CD4-positive, alpha-beta T cell treated with Interleukin-12 subunit alpha and Interleukin-12 subunit beta, for 1 hour (primary cell): ENCODE measurements around the gene HNRNPF.
"Not testable (repeated sequence)": the region's sequence is repeated elsewhere in the genome, so short reads cannot be mapped to it uniquely, and the experiment has no call there.

Experiments
- DNase-seq: peaks from one replicate; pipeline ENCODE4 v3.0.0-alpha.2; 2020

Gene HNRNPF

DNA sequence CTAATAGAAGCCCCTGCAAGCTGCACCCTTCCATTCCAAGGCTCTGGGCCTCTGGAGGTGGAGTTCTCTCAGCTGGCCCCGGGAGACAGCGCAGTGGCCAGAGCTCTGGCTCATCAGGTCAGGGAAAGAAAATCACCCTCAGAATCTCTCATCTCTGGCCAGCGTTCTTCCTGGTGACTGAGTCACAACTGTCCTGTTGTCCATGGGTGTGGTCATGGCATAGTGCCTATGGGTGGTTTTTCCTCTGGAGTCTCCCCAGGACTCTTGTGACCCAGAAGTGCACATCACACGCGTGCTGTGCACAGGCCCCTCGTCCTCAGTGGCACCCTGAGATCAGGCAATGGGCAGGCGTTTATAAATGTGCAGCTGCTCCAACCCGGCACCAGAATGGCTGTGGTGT lies 64.9 kb downstream of the HNRNPF start:
- DNase-seq, result no peak

DNA sequence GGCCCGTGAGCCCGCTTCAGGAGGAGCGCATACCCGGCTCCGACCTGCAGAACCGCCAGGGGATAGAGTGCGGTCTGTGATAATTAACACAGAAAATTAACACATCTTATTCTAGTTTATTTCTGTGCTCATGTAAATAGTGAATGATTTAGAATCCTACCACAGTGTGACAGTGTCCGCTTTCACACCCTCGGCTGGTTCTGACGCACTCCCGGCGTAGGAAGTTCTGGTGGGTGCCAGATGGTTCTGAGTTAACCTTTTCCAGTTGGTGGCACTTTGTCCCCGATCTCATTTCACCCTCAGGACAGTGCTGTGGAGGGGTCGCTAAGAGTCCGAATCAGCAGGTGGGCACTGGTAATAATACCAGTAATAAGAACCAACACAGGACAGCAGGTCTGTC lies 65.9 kb downstream of the HNRNPF start:
- no peak for DNase-seq

DNA sequence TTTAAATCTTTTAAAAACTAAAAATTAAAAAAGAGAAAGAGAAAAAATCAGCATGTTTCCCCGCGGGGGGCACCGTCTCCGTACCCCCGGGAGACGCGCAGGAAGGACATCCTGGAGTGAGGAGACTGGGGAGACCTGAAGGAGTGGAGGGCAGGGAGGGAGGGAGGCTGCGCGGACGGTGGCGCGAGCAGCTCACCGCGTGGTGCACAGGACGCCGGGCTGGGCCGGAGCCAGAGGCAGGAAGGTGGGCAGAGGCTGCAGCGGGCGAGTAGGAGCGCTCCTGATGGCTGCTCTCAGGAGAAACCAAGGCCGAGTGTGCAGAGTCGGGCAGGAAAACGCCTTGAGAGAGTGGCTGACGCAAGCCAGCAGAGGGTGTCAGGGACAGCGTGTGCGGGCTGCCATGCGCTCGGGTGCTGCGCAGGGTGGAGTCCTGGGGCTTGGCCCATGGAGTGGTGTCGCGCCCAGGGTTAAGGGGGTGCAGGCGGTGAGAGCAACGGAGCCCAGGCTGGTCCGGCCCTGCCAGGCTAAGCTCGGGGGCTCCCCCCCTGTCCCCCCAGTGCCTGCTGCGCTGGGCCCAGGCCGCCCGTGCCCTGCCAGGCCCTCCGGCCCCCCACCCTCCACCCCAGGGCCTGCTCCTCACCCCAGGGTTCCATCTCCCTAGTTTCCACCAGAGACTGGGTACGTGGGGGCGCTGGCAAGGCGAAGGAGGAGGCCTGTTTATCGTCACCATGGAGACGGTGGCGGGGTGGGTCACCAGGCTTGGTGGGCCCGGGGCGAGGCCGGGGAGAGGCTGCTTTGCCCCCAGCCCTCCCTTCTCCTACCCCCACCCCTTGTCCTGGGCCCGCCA lies 66.5 kb downstream of the HNRNPF start:
- no peak for DNase-seq

DNA sequence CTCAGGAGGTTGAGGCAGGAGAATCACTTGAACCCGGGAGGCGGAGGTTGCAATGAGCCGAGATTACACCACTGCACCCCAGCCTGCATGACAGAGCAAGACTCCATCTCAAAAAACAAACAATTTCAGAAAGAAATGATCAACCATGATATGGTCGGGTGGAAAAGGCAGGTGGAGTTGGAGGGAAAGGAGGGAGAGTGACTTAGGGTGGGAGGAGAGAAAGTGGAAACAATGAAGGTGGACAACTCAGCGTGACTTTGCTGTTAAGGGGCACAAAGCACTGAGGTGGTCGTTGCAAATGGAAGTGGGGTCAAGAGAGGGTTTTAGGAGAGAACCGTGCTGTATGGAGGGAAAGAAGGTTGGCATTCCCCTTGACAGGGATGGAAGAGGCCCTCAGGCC lies 67.5 kb downstream of the HNRNPF start:
- DNase-seq, result no peak

DNA sequence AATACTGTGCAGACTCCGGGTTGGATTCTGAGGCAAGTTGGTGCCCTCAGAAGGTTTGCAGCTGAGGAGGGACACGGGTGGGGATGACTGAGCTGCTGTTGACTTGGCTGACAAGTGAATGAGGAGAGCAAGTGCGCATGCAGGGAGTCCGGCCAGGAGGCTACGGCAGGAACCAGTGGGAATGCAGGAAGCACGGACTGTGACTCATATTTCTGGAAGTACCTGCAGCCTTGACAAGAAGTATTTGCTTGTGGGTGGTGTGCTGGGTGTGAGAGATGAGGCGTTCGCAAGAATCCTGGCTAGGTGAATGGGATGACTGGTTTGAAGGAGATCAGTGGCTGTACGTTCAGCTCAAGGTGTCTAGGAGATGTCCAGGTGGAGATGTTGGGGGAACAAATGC lies 68.4 kb downstream of the HNRNPF start:
- no peak for DNase-seq

DNA sequence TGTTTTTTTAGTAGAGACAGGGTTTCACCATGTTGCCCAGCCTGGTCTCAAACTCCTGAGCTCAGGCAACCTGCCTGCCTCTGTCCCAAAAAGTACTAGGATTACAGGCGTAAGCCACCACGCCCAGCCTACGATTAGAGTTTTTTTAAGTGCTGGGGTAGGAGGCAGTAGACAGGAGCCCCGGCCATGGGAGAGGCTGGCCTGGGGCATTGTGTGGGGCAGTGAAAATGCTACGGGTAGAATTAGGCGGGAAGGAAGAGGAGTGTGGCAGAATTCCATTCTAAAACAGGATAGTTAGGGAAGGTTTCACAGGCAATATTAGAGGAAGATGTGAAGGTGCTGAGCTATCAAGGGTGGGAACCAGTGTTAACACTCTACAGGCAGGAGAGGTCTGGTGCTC lies 68.9 kb downstream of the HNRNPF start:
- DNase-seq, result no peak

DNA sequence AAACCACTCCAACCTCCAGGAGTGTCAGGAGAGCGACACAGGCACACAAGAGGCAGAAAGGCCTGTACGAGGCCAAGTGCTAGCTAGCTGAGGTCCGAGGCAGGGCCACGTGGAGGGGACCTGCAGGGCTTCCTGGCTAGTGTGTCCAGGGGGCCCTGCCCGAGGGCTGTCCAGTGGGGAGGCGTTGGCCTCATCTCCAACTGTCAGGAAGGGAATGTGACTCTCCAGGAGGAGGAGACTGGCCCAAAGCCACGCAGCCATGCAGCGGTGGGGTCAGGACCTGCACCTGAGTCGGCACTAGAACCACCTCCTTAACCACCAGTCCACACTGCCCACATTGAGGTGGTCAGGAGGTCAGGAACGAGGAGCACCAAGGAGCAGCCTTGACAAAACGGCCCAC lies 69.8 kb downstream of the HNRNPF start:
- no peak for DNase-seq

DNA sequence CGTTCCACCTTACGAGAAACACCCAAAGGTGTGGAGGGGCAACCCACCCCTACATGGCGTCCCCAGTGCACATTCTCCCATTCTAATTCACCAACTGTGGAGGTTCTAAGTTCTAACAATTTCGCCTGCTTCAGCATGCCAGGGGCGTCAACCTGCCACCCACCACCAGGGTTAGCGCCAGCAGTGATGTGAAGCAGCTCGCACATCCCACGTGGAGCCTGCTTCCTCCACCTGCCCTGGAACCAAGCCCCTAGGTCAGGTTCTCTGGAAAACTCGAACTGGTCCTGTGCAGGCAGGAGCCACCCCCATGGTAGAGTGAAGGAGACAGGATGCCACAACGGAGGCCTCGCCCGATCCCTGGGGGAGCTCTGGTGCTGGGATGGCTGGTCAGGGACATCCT lies 70.9 kb downstream of the HNRNPF start:
- no peak for DNase-seq

DNA sequence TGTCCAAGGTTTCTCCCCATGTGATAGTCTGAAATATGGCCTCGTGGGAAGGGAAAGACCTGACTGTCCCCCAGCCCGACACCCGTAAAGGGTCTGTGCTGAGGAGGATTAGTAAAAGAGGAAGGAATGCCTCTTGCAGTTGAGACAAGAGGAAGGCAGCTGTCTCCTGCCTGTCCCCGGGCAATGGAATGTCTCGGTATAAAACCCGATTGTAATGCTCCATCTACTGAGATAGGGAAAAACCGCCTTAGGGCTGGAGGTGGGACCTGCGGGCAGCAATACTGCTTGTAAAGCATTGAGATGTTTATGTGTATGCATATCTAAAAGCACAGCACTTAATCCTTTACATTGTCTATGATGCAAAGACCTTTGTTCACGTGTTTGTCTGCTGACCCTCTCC lies 71.5 kb downstream of the HNRNPF start:
- DNase-seq, result not testable (repeated sequence)

DNA sequence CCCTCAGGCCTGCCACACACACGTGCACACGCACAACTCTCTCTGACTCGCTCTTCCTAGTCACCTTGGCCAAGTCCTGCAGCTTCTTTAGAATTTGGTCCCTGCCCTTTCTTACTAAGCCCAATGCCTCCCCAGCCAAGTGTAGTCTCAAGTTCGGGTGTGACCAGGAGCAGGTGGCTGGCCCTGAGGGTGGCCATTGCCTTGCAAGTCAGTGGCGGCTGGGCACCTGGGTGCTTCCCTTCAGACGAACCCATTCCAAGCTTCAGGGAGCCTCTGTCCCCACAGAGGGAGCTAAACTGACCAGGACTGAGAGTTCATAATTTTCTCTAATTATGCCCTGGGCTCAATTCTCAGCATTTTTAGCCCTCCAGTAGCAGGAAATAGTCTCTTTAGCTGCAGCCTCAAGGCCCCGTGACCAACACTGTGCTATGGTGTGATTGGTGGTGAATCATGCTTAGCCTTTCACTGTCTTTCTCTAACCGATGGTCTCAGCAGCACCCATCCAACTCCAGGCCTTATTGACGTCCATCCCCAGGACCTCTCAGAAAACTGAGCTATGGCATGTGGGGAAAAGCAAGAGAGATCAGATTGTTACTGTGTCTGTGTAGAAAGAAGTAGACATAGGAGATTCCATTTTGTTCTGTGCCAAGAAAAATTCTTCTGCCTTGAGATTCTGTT lies 72.2 kb downstream of the HNRNPF start:
- no peak for DNase-seq

DNA sequence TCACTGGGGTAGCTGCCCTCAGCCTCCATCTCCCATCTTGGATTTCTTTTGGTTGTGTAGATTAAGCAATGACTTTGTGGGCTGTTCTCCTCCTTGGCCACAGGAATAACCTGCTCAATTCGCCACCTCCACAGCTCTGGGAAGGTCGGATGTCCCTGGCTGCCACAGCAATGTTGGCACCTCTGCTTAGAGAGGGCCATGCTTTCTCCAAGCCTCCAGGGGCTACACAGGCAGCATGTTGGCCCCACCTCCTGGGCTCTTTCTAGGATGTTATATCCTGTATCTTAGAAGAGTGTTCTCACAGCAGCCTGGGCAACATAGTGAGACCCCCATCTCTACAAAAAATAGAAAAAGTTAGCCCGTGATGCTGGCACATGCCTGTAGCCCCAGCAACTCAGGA lies 72.9 kb downstream of the HNRNPF start:
- no peak for DNase-seq
